Keratinocyte (primary cell): ENCODE measurements around the gene SUPT5H. TPM values are rescaled to one million over a fixed set of nuclear protein-coding genes. Genes with fewer than 3 reads are reported as not detected.

Source experiments
- DNase-seq: peaks from one replicate; pipeline ENCODE4 v3.0.0-alpha.2; 2011; ENCODE audit warnings: low read depth, missing footprints, low spot score
- FAIRE-seq: peaks from 2 replicates; lab custom pipeline; 2011; peaks lifted over from hg19 to GRCh38; lab: Jason Lieb, UNC
- H2AFZ ChIP-seq: 2 replicates; pipeline ENCODE4 v1.6.0; 2012; ENCODE audit warnings: low read length, control low read depth, inconsistent platforms; ENCODE audit not compliant: control insufficient read depth
- H3K27ac ChIP-seq: 2 replicates; pipeline ENCODE4 v1.5.1; 2011; ENCODE audit warnings: low read length; ENCODE audit not compliant: control insufficient read depth, insufficient read depth
- H3K27me3 ChIP-seq: 3 replicates; pipeline ENCODE4 v1.6.0; 2011; ENCODE audit warnings: low read length; ENCODE audit not compliant: control insufficient read depth, insufficient read depth; ENCODE audit errors: extremely low read depth
- H3K36me3 ChIP-seq, 2 experiments: 2 replicates in 1 of 2; 3 replicates in 1 of 2; pipeline ENCODE4 v1.5.1; 2011; ENCODE audit warnings: low read length in 2 of 2, mild to moderate bottlenecking in 1 of 2; ENCODE audit not compliant: control insufficient read depth in 2 of 2, insufficient read depth in 2 of 2; ENCODE audit errors: extremely low read depth in 1 of 2
- H3K4me1 ChIP-seq: 3 replicates; pipeline ENCODE4 v1.5.1; 2011; ENCODE audit warnings: low read length; ENCODE audit not compliant: control insufficient read depth, insufficient read depth; ENCODE audit errors: extremely low read depth
- H3K4me2 ChIP-seq: 3 replicates; pipeline ENCODE4 v1.6.0; 2011; ENCODE audit warnings: low read depth, low read length; ENCODE audit not compliant: control insufficient read depth, insufficient read depth; ENCODE audit errors: extremely low read depth
- H3K4me3 ChIP-seq, 3 experiments: fragments of 200-600 bp in 1 of 3; sonication (generic) in 1 of 3; 2 replicates in 2 of 3; 3 replicates in 1 of 3; pipeline ENCODE4 v1.5.1; 2011 to 2016; ENCODE audit warnings: low read length in 3 of 3, mild to moderate bottlenecking in 3 of 3, control low read depth in 2 of 3, inconsistent platforms in 1 of 3, low read depth in 1 of 3, mixed read lengths in 1 of 3, mixed run types in 1 of 3, moderate library complexity in 1 of 3; ENCODE audit not compliant: control insufficient read depth in 2 of 3, insufficient read depth in 2 of 3; ENCODE audit errors: extremely low read depth in 1 of 3
- H3K79me2 ChIP-seq: 2 replicates; pipeline ENCODE4 v1.6.0; 2012; ENCODE audit warnings: low read length; ENCODE audit not compliant: control insufficient read depth, insufficient read depth
- H3K9ac ChIP-seq: 3 replicates; pipeline ENCODE4 v1.6.0; 2011; ENCODE audit warnings: low read length; ENCODE audit not compliant: control insufficient read depth, insufficient read depth; ENCODE audit errors: extremely low read depth
- H3K9me1 ChIP-seq: 3 replicates; pipeline ENCODE4 v1.6.0; 2011; ENCODE audit warnings: low read length; ENCODE audit not compliant: control insufficient read depth, insufficient read depth; ENCODE audit errors: extremely low read depth
- H3K9me3 ChIP-seq: 2 replicates; pipeline ENCODE4 v1.5.1; 2012; ENCODE audit warnings: low read depth, low read length; ENCODE audit not compliant: control insufficient read depth
- H4K20me1 ChIP-seq: 3 replicates; pipeline ENCODE4 v1.6.0; 2011; ENCODE audit warnings: low read length; ENCODE audit not compliant: control insufficient read depth, insufficient read depth; ENCODE audit errors: extremely low read depth
- CTCF ChIP-seq, 3 experiments: IDR thresholded peaks in 1 of 3; conservative IDR thresholded peaks in 1 of 3; optimal IDR thresholded peaks in 1 of 3; 2 replicates in 2 of 3; 3 replicates in 1 of 3; pipeline versions ENCODE3 to v1.5.1; 2011; ENCODE audit warnings: low read length in 3 of 3, mild to moderate bottlenecking in 3 of 3, moderate library complexity in 2 of 3, control low read depth in 1 of 3, inconsistent platforms in 1 of 3; ENCODE audit not compliant: insufficient read depth in 2 of 3; ENCODE audit errors: extremely low read depth in 1 of 3
- EZH2 ChIP-seq: IDR thresholded peaks from one replicate; pipeline ENCODE4 v1.6.1; 2012; ENCODE audit warnings: inconsistent platforms, mild to moderate bottlenecking, low read length, moderate library complexity
- dilution Hi-C: fragments of 300-500 bp; cut with MboI; formaldehyde crosslinking; loops from one replicate; pipeline ENCODE4 v1.7.0; 2020; ENCODE audit warnings: low sequenced_read_pairs; ENCODE audit not compliant: extremely low pct_ligation_motif_present
- polyA plus RNA-seq, 5 experiments: library from polyadenylated mRNA; depleted of rRNA in 3 of 5; stranded (reverse) in 3 of 5; stranded (forward) in 1 of 5; unstranded in 1 of 5; fragments of >200 nt; gene quantifications; 1 replicate in 1 of 5; 2 replicates in 3 of 5; 3 replicates in 1 of 5; pipeline versions ENCODE4 v1.2.1 to v1.2.3, GENCODE V29; 2011 to 2012; ENCODE audit warnings: missing spikeins in 2 of 5, low read depth in 1 of 5, low replicate concordance in 1 of 5

The SUPT5H gene
- polyA plus RNA-seq, 1 donor (not counting 4 experiments of a cell fraction or from before 2014, with no cell fraction given), result 63.2 TPM

GRCh38 chr19:39420769-39421168 lies 24.6 kb upstream of the SUPT5H start:
- Histone ChIP-seq H2AFZ (no peak overlapping the region), H3K36me3 (peaks cover 8 to 14% of the 10 kb centered on the region in 2 experiments)
- FAIRE-seq, result no peak

GRCh38 chr19:39422020-39422419 lies 23.4 kb upstream of the SUPT5H start:
- Histone ChIP-seq H3K27me3 (no peaks in the 10 kb centered on the region), H3K4me1 (no peaks in the 10 kb centered on the region), H3K36me3 (peaks cover 6 to 9% of the 10 kb centered on the region in 2 experiments), H3K9me3 (no peaks in the 10 kb centered on the region), H3K79me2 (no peaks in the 10 kb centered on the region), H3K27ac (no peak overlapping the region), H3K9ac (no peak overlapping the region), H4K20me1 (no peaks in the 10 kb centered on the region), H3K9me1 (no peaks in the 10 kb centered on the region), H3K4me2 (no peak overlapping the region), H2AFZ (no peak overlapping the region), H3K4me3 (no peak overlapping the region)
- dilution Hi-C loops, result no loop called here
- no peak for TF ChIP-seq CTCF (optimal IDR thresholded peaks at IDR 0.05 in 1 of 3, IDR thresholded peaks at IDR 0.05 in 1 of 3, conservative IDR thresholded peaks at IDR 0.05 in 1 of 3; ENCODE audit: extremely low read depth in 1 of 3, insufficient read depth in 2 of 3, low read length in 3 of 3)
- no peak for TF ChIP-seq EZH2
- no peak for DNase-seq
- FAIRE-seq, result no peak

More at GRCh38 chr19:39420769-39421168, 24.6 kb upstream of the SUPT5H start:
- Histone ChIP-seq H3K79me2 (no peaks in the 10 kb centered on the region), H3K9ac (no peak overlapping the region), H3K9me3 (no peaks in the 10 kb centered on the region), H3K27ac (no peak overlapping the region), H3K27me3 (no peaks in the 10 kb centered on the region), H3K4me2 (no peak overlapping the region), H4K20me1 (no peaks in the 10 kb centered on the region), H3K9me1 (no peaks in the 10 kb centered on the region), H3K4me1 (no peaks in the 10 kb centered on the region), H3K4me3 (no peak overlapping the region)
- no peak for TF ChIP-seq EZH2
- TF ChIP-seq CTCF (optimal IDR thresholded peaks at IDR 0.05 in 1 of 3, IDR thresholded peaks at IDR 0.05 in 1 of 3, conservative IDR thresholded peaks at IDR 0.05 in 1 of 3; ENCODE audit: extremely low read depth in 1 of 3, insufficient read depth in 2 of 3, low read length in 3 of 3), result no peak
- no peak for DNase-seq
- dilution Hi-C loops, result no loop called here
